GM06990 (cell line): ENCODE results near the gene CTNNA2.

ENCODE experiments used
- DNase-seq: peaks from one replicate; pipeline ENCODE4 v3.0.0-alpha.2; 2011; ENCODE audit not compliant: insufficient read length; ENCODE audit errors: extremely low read depth
- H3K27me3 ChIP-seq: replicated peaks from 2 replicates; pipeline ENCODE4 v1.6.0; 2011; ENCODE audit warnings: low read length; ENCODE audit not compliant: control insufficient read depth, insufficient read depth
- H3K36me3 ChIP-seq: 2 replicates; pipeline ENCODE4 v1.5.1; 2011; ENCODE audit warnings: low read length; ENCODE audit not compliant: control insufficient read depth, insufficient read depth
- H3K4me3 ChIP-seq: replicated peaks from 2 replicates; pipeline ENCODE4 v1.5.1; 2011; ENCODE audit warnings: low read depth, mild to moderate bottlenecking, control low read depth, low read length
- TF ChIP-seq, protein P1 (sequence below): IDR thresholded peaks from 2 replicates; pipeline ENCODE4 v1.5.1; 2011; ENCODE audit warnings: low read length, control low read depth, mild to moderate bottlenecking, inconsistent platforms; ENCODE audit not compliant: insufficient read depth, poor library complexity, severe bottlenecking

CTNNA2 gene

DNA sequence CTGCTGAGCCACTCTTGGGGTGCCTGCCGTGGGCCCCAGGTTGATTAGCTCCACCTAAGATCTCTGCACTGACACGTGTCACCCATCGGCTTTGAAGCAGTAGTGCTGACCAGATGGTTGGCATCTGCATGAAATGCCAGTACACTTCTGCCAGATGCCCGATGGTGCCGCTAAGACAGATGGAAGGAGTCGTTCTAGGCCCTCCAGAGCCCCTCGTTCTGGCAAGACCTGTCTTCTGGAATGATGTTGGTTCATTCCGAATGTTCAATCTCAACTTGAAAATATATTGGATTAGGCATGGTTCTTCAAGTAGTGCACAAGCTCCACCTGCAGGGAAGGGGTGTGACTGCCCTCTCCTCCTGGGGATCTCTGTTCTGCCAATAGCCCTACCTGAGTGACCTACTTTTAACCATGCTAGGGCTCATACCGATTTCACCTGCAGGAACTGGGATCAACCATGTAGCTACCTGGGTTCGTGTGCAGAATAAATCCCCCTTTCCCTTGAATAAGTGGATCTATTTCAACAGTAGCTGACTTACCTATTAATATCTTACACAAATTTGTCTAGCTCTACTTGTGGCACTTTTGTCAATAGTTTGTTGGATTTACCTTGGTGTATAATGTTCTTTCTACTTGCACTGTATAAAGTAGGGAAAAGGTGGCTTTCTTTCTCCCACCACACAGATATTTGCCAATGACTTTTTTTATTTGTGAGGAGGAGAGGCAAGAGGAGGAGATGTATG lies 342.6 kb downstream of the CTNNA2 start:
- DNase-seq, result no peak
- Histone ChIP-seq H3K4me3 (no peak overlapping the region), H3K36me3 (no peaks in the 10 kb centered on the region)

DNA sequence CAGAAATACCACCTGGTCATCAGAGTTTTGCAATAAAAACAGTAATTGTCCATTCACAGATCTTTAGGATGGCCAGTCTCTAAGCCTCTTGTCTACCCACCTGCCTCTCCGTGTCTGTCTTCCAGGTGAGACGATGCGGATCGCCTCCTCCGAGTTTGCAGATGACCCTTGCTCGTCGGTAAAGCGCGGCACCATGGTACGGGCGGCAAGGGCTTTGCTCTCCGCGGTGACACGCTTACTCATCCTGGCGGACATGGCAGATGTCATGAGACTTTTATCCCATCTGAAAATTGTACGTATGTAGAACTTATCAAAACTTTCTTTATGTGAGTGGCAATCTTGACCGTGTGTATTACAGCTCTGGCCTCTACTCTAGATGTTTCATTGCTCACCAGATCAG lies 345.0 kb downstream of the CTNNA2 start:
- Histone ChIP-seq H3K27me3 (no peaks in the 10 kb centered on the region), H3K4me3 (no peak overlapping the region), H3K36me3 (no peaks in the 10 kb centered on the region)
- DNase-seq, result no peak
- TF ChIP-seq, protein P1, sequence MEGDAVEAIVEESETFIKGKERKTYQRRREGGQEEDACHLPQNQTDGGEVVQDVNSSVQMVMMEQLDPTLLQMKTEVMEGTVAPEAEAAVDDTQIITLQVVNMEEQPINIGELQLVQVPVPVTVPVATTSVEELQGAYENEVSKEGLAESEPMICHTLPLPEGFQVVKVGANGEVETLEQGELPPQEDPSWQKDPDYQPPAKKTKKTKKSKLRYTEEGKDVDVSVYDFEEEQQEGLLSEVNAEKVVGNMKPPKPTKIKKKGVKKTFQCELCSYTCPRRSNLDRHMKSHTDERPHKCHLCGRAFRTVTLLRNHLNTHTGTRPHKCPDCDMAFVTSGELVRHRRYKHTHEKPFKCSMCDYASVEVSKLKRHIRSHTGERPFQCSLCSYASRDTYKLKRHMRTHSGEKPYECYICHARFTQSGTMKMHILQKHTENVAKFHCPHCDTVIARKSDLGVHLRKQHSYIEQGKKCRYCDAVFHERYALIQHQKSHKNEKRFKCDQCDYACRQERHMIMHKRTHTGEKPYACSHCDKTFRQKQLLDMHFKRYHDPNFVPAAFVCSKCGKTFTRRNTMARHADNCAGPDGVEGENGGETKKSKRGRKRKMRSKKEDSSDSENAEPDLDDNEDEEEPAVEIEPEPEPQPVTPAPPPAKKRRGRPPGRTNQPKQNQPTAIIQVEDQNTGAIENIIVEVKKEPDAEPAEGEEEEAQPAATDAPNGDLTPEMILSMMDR, result no peak

More for the DNA sequence above, 342.6 kb downstream of the CTNNA2 start:
- no peaks in the 10 kb centered on the region for H3K27me3 ChIP-seq
- TF ChIP-seq, protein P1, result no peak

DNA sequence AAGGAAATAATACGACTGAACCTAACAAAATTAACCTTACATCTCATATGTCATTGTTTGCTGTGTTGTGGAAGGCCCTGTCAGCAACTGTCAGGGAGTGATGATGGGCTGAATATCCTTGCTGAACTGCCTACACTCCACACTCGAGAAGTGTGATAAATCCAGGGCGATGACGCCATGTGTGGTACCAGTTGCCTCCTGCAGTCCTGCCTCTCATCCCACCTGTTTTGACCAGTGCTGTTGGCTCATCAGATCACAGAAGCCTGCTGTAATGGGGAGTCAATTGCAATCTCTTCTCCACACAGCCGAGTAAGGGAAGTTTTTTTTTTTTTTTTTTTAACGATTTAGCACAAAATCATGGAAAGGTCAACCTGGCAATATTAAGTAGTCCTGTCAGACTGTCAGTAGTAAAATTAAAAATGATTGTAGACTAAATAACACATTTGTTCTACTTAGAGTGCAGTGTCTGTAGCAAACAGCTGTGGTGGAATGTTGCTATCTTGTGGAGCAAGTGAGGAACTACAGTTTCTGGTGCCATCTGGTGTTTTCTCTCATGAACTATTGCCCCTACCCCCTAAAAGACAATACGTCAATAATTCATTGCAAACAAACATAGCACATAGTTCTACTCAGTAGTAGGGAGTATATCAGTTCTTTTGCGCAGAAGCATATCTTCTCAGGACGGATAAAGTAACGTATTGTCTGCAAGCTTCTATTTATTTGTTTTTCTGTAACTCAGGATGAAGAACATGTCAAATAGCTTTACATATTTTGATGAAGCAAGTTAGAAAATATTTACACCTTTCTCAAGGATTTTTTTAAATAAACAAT lies 347.6 kb downstream of the CTNNA2 start:
- DNase-seq, result no peak
- TF ChIP-seq, protein P1, result no peak
- Histone ChIP-seq H3K27me3 (no peaks in the 10 kb centered on the region), H3K36me3 (no peaks in the 10 kb centered on the region), H3K4me3 (no peak overlapping the region)

DNA sequence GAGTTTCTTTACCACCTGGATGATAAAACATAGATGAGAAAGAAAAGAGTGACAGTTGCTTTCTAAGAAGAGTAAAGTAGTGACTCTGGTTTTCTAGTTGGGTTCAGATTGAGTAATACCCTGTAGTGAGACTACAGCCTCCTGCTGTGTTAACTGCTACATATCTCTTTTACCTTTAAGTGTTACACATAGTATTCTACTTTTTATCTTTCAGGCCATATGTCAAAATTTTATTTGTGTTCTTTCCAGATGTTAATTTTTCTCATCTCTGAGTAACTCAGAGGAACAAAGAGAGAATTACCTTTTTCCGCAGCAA lies 348.2 kb downstream of the CTNNA2 start:
- Histone ChIP-seq H3K27me3 (no peaks in the 10 kb centered on the region), H3K4me3 (no peak overlapping the region), H3K36me3 (no peaks in the 10 kb centered on the region)
- TF ChIP-seq, protein P1, result no peak
- no peak for DNase-seq

DNA sequence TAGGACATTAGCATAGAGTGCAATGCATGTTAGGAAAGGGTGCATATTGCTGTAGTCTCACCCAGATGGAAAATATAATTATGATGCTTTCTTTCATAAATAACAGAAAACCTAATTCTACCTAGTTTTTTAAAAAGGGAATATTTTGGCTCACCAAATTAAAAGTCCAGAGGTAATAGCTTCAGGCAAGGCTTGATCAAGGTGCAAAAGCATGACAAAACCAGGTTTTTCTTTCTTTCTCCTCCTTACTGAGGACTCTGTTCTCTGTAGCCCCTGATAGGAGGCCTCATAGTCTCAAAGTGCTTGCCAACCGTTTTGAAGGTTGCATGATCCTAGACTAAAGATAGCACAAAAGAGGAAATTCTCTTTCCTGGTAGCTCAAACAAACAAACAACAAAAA lies 349.9 kb downstream of the CTNNA2 start:
- no peak for DNase-seq
- Histone ChIP-seq H3K4me3 (no peak overlapping the region), H3K27me3 (no peaks in the 10 kb centered on the region), H3K36me3 (no peaks in the 10 kb centered on the region)
- TF ChIP-seq, protein P1, result no peak
